Pancreas (tissue), 10 donors: ENCODE results near the gene PITPNC1. TPM values are rescaled to one million over a fixed set of nuclear protein-coding genes. Genes with fewer than 3 reads are reported as not detected.
"Not testable (repeated sequence)": the region's sequence is repeated elsewhere in the genome, so short reads cannot be mapped to it uniquely, and the experiment has no call there.

Experiments
- ATAC-seq, 4 donors: fragments of 200-7000 bp; cut with Tn5 transposase; one replicate each; pipeline versions ENCODE4 v1.8.0 to v1.9.1; 2020; ENCODE audit warnings: mild to moderate bottlenecking in 4 of 4, moderate library complexity in 4 of 4
- DNase-seq, 6 donors: peaks; one replicate each; pipeline ENCODE4 v3.0.0-alpha.2; 2020
- FAIRE-seq: peaks from 2 replicates; lab custom pipeline; 2012; peaks lifted over from hg19 to GRCh38; lab: Jason Lieb, UNC
- H3K27ac ChIP-seq, 4 donors: fragments of 200-600 bp; sonication (generic); 1 replicate in 3 of 4; 2 replicates in 1 of 4; pipeline versions ENCODE4 v1.5.0 to v1.8.0; 2020
- H3K27me3 ChIP-seq, 4 donors: fragments of 200-600 bp; one replicate each; pipeline ENCODE4 v1.8.0; 2021
- H3K36me3 ChIP-seq, 3 donors: fragments of 200-600 bp; sonication (generic) in 1 of 3; one replicate each; pipeline versions ENCODE4 v1.5.0 to v1.8.0; 2020 to 2021
- H3K4me1 ChIP-seq, 3 donors: fragments of 200-600 bp; one replicate each; pipeline ENCODE4 v1.8.0; 2021
- H3K4me3 ChIP-seq, 4 donors: fragments of 200-600 bp; sonication (generic) in 2 of 4; one replicate each; pipeline versions ENCODE4 v1.5.0 to v1.8.0; 2020 to 2021
- H3K9me3 ChIP-seq, 4 donors: fragments of 200-600 bp; one replicate each; pipeline ENCODE4 v1.8.0; 2021
- CTCF ChIP-seq, 4 donors: fragments of 200-600 bp; sonication (generic) in 3 of 4; IDR thresholded peaks; one replicate each; pipeline versions ENCODE4 v1.5.0 to v1.8.0; 2021; ENCODE audit warnings: antibody characterized with exemption in 4 of 4
- WGBS, 2 donors: extraction: QIAGEN DNeasy Blood & Tissue Kit; methylation state at CpG; one replicate each; pipeline ENCODE4 v1.1.7; 2013; 5-methylcytosine and 5-hydroxymethylcytosine counted together
- intact Hi-C, 3 donors: fragments of 100-400 bp; cut with DNase I; formaldehyde crosslinking; loops; one replicate each; pipeline versions ENCODE4 v1.11.1 to v1.14.2; 2022
- polyA plus RNA-seq, 2 donors: library from polyadenylated mRNA; stranded (reverse); fragments of 200-250 nt; gene quantifications; one replicate each; pipeline ENCODE4 v1.2.3, GENCODE V29; 2013
- total RNA-seq, 6 donors: library from RNA; stranded (reverse); fragmentation: NEBNext Ultra II Directional in 4 of 6; extraction: Animal tissue kit (Norgen Biotek cat#: 25700) in 4 of 6; gene quantifications; one replicate each; pipeline versions ENCODE4 v1.2.1 to v1.2.4, GENCODE V29; 2021 to 2023
- donor health status: healthy with polysubstance abuse.
- donor health status: DM: no; HTN: no; CAD: no; lungs with moderate emphysema.
- donor health status: DM: no; HTN: no; CAD: no.
- donor health status: control.
- donor health status: control.
- donor health status: Bipolar disorder and iron deficiency.
- donor health status: DM: yes; HTN: yes; CAD: no.
- donor health status: DM: no; HTN: no; CAD: no.
- donor health status: DM: no; HTN: no; CAD: no.
- donor health status: DM: yes; HTN: yes; CAD: no.

PITPNC1 gene
- total and polyA plus RNA-seq, 8 donors, result 9.5 to 28.8 (median 24.4) TPM

- Histone ChIP-seq H3K4me3 (no peak overlapping the region), H3K9me3 (no peaks in the 10 kb centered on the region), H3K4me1 (peaks cover 10 to 34% (median 22%) of the 10 kb centered on the region in 3 donors), H3K36me3 (no peaks in the 10 kb centered on the region), H3K27me3 (no peaks in the 10 kb centered on the region), H3K27ac (peak overlapping the region in 2 of 4 donors; percentile 38 to 70)
- intact Hi-C loops, result no loop called here
- no peak for TF ChIP-seq CTCF (IDR thresholded peaks at IDR 0.05)
- no peak for DNase-seq
- no peak for ATAC-seq
- WGBS, 2 donors, result 51 to 53% methylated on average over 8 of the region's 8 CpGs
- FAIRE-seq, result no peak
Observed at GRCh38 chr17:67639979-67640378, 262.9 kb downstream of the PITPNC1 start.

DNA sequence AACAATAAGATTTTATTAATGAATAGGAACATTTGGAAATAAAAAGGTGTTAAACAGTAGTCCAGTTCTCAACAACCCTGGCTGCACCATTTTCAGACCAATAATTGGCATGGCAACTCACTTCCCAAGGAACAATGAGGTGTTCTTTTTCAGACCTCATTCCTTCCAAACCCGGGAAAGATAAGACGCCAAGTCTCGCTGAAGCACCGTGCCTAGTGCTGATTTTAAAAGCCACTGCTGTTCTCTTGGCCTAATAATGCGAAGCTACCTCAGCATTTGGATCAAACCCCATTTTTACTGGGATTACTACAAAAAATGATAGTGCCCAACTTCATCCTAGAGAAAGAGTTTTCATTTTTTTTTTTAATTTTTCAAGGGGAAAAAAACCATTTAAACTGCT is 265.4 kb downstream of the PITPNC1 start:
- intact Hi-C loops, result no loop called here
- no peak for FAIRE-seq

GRCh38 chr17:67644061-67644460 is 267.0 kb downstream of the PITPNC1 start:
- H3K36me3 ChIP-seq, result no peaks in the 10 kb centered on the region
- H3K4me3 ChIP-seq, result no peak overlapping the region
- no peak for TF ChIP-seq CTCF (IDR thresholded peaks at IDR 0.05)
- 89 to 91% methylated on average over 5 of the region's 5 CpGs for WGBS, 2 donors
- FAIRE-seq (no peak), DNase-seq (no peak), ATAC-seq (no peak)
- intact Hi-C loops, result no loop called here
- no peaks in the 10 kb centered on the region for H3K9me3 ChIP-seq
- no peak overlapping the region for H3K27ac ChIP-seq
- H3K27me3 ChIP-seq, result no peaks in the 10 kb centered on the region
- peaks cover 10 to 17% (median 11%) of the 10 kb centered on the region in 3 donors for H3K4me1 ChIP-seq

More for the DNA sequence above, 265.4 kb downstream of the PITPNC1 start:
- no peak for TF ChIP-seq CTCF (IDR thresholded peaks at IDR 0.05)
- no peak for ATAC-seq
- no peak overlapping the region for H3K27ac ChIP-seq
- WGBS, 2 donors, result 63 to 68% methylated on average over 5 of the region's 5 CpGs
- no peaks in the 10 kb centered on the region for H3K9me3 ChIP-seq
- H3K27me3 ChIP-seq, result no peaks in the 10 kb centered on the region
- no peak for DNase-seq
- no peak overlapping the region for H3K4me3 ChIP-seq
- H3K36me3 ChIP-seq, result no peaks in the 10 kb centered on the region
- peaks cover 10 to 29% (median 22%) of the 10 kb centered on the region in 3 donors for H3K4me1 ChIP-seq

DNA sequence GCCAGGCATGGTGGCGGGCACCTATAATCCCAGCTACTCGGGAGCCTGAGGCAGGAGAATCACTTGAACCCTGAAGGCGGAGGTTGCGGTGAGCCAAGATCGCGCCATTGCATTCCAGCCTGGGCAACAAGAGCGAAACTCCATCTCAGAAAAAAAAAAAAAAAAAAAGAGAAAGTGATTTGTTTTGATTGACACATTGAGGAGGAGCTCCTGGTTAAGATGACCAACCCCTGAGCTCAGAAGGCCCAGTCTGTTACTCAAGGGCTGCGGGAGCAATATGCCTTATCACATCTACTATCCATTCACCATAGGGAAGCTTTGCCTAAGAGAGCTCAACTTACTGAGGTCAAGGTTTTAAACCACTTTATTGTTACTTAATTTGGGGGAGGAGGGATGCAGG is 268.1 kb downstream of the PITPNC1 start:
- H3K27me3 ChIP-seq, H3K4me3 ChIP-seq, FAIRE-seq, DNase-seq, H3K36me3 ChIP-seq, H3K4me1 ChIP-seq, intact Hi-C loops, H3K27ac ChIP-seq, ATAC-seq, H3K9me3 ChIP-seq: not testable (repeated sequence)
- 96 to 100% methylated on average over 8 of the region's 8 CpGs for WGBS, 2 donors

DNA sequence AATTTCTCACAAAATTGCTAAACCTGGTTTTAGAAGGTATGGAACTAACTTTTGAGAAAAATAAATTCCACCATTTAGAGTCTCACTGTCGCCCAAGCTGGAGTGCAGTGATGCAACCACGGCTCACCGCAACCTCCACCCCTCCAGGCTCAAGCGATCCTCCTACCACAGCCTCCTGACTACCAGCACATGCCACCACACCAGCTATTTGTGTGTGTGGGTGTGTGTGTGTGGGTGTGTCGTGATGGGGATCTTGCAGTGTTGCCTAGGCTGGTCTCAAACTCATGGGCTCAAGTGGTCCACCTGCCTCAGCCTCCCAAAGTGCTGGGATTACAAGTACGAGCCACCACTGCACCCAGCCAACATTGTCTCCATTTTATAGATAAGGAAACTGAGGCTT is 269.4 kb downstream of the PITPNC1 start:
- no peak overlapping the region for H3K27ac ChIP-seq
- H3K27me3 ChIP-seq, result no peaks in the 10 kb centered on the region
- H3K4me3 ChIP-seq, result no peak overlapping the region
- WGBS, 2 donors, result 97 to 98% methylated on average over 6 of the region's 6 CpGs
- ATAC-seq (no peak), FAIRE-seq (no peak), DNase-seq (no peak)
- no peaks in the 10 kb centered on the region for H3K36me3 ChIP-seq
- H3K4me1 ChIP-seq, result peaks cover 0 to 6% (median 4%) of the 10 kb centered on the region in 3 donors
- no peaks in the 10 kb centered on the region for H3K9me3 ChIP-seq
- no peak for TF ChIP-seq CTCF (IDR thresholded peaks at IDR 0.05)
- intact Hi-C loops, result no loop called here
